ENCODE results near the gene RTL10. TPM values are rescaled to one million over a fixed set of nuclear protein-coding genes. Genes with fewer than 3 reads are reported as not detected.

RTL10 gene
- total RNA-seq, 1 donor from 2014 or later, result 27.2 TPM

DNA sequence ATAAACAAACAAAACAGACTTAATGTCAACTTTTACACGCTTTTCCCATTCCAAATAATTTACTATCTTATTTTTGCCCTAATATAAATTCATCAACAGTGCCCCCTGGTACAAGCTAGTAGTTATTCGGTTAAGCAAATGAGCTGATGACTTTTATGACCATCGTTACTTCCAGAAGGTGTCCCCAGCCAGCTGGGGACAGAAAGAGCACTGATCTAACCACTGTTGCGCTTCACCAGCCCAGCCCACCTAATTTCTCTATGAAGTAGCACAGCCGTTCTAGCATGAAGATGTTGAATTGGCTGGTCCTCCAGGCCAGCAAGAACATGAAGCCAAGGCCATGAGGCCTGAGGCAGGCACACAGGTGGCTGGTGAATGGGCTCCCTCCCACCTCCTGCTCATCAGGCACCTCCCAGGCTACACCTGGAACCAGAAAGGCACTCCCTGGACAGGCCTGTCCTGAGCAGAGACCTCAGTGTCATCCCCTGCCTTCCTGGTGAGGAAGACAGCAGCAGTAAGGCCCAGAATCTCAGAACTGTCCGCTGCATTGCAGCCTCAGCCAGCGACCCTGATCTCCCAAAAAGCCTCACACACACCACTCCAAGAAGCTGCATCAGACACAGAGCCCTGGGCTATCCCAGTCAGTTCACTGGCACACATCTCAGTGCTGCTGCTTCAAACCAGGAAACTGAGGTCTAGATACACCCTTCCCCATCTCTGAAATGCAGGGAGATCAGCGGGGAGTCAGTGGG, 12.9 kb downstream of the RTL10 start:
- Mint-ChIP-seq H3K36me3 (ENCODE audit: insufficient read depth) (no peaks in the 10 kb centered on the region), H3K9me3 (ENCODE audit: low read depth) (no peaks in the 10 kb centered on the region), H3K4me3 (ENCODE audit: low read depth) (no peak overlapping the region), H3K27ac (peak overlapping the region; percentile 40), H3K4me1 (ENCODE audit: low read depth) (peaks cover 12% of the 10 kb centered on the region), H3K27me3 (no peaks in the 10 kb centered on the region)
- no peak for DNase-seq (ENCODE audit: low spot score, unreplicated experiment)
- no peak for TF ChIP-seq CTCF (IDR thresholded peaks at IDR 0.05; ENCODE audit: unreplicated experiment)

DNA sequence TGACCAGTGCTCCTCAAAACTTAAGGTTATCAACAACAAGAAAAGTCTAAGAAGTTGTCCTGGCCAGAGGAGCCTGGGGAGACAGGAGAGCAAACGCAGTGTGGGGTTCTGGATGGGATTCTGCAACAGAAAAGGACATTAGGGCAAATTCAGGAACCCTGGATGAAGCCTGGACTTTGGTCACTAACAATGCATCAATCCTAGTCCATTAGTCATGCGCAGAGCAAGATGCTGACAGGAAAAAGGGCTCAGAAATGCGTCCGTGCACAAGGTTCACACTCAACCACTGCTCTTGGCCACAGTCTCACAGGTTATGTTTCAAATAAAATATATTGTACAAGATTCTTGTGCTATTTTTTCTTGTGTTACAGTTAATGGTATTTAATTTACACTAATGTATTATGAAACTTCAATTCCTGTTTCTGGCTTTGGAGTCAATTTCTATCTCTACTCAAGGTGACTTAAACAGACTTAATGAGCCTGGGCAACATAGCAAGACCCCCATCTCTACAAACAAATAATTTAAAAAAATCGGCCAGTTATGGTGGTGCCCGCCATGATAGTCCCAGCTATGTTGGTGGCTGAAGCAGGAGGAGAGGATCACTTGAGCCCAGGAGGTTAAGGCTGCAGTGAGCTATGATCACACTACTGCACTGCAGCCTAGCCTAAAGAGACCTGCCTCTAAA, 13.6 kb downstream of the RTL10 start:
- Mint-ChIP-seq H3K4me1 (ENCODE audit: low read depth) (peaks cover 12% of the 10 kb centered on the region), H3K27me3 (no peaks in the 10 kb centered on the region), H3K9me3 (ENCODE audit: low read depth) (no peaks in the 10 kb centered on the region), H3K4me3 (ENCODE audit: low read depth) (no peak overlapping the region), H3K36me3 (ENCODE audit: insufficient read depth) (no peaks in the 10 kb centered on the region), H3K27ac (no peak overlapping the region)
- TF ChIP-seq CTCF (IDR thresholded peaks at IDR 0.05; ENCODE audit: unreplicated experiment), result no peak
- no peak for DNase-seq (ENCODE audit: low spot score, unreplicated experiment)

DNA sequence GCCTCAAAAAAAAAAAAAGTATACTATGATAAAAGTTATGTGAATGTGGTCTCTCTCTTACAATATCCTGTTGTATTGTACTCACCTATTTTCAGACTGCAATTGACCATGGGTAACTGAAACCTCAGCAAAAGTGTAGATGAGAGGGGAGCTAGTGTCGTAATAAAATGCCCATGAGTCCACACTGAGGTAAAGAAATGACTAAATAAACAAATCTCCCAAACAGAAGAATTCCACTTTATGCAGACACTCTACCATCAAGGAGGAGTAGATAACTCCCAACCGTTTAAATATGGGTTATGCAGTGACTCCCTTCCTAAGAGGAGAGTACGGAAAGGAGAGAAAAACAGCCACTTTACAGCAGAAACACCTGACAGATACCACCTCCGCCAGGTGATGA, 14.6 kb downstream of the RTL10 start:
- no peak overlapping the region for H3K27ac Mint-ChIP-seq
- no peak for TF ChIP-seq CTCF (IDR thresholded peaks at IDR 0.05; ENCODE audit: unreplicated experiment)
- no peak for DNase-seq (ENCODE audit: low spot score, unreplicated experiment)
- no peaks in the 10 kb centered on the region for H3K27me3 Mint-ChIP-seq
- no peaks in the 10 kb centered on the region for H3K9me3 Mint-ChIP-seq (ENCODE audit: low read depth)
- peaks cover 12% of the 10 kb centered on the region for H3K4me1 Mint-ChIP-seq (ENCODE audit: low read depth)
- no peaks in the 10 kb centered on the region for H3K36me3 Mint-ChIP-seq (ENCODE audit: insufficient read depth)
- no peak overlapping the region for H3K4me3 Mint-ChIP-seq (ENCODE audit: low read depth)

DNA sequence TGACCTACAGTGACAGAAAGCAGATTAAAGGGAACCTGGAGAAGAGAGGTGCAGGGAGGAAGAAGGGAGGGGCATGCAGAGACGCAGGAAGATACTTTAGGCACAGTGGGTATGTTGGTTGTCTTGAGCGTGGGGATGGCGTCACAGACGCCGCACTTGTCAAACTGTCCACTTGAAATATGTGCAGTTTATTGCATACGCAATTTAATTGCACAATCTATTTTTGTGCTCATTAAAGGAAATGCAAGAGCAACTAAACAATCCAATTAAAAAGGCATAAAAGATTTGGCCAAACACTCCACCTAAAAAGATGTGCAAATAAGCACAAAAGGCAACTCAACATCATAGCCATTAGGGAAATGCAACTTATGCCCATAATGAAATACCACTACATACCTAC, 16.8 kb downstream of the RTL10 start:
- TF ChIP-seq CTCF (IDR thresholded peaks at IDR 0.05; ENCODE audit: unreplicated experiment), result no peak
- DNase-seq (ENCODE audit: low spot score, unreplicated experiment), result no peak
- Mint-ChIP-seq H3K27me3 (no peaks in the 10 kb centered on the region), H3K36me3 (ENCODE audit: insufficient read depth) (no peaks in the 10 kb centered on the region), H3K4me3 (ENCODE audit: low read depth) (no peak overlapping the region), H3K27ac (no peak overlapping the region), H3K9me3 (ENCODE audit: low read depth) (no peaks in the 10 kb centered on the region), H3K4me1 (ENCODE audit: low read depth) (peaks cover 12% of the 10 kb centered on the region)

DNA sequence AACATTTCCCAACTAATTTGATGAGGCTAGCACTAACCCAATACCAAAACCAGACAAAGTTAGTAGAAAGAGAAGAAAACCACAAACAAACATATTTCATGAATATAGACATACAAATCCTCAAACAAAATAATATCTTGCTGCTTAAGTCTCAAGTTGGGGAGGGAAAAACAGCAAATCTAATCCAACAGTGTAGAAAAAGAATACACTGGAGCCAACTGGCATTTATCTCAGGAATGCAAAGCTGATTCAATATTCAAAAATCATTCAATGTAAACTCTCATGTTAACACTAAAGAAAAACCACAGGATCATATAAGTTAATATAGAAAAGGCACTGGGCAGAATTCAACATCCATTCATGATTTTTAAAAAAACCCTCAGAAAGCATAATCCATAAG, 18.2 kb downstream of the RTL10 start:
- TF ChIP-seq CTCF (IDR thresholded peaks at IDR 0.05; ENCODE audit: unreplicated experiment), result no peak
- H3K9me3 Mint-ChIP-seq (ENCODE audit: low read depth), result no peaks in the 10 kb centered on the region
- no peak overlapping the region for H3K27ac Mint-ChIP-seq
- no peak for DNase-seq (ENCODE audit: low spot score, unreplicated experiment)
- no peak overlapping the region for H3K4me3 Mint-ChIP-seq (ENCODE audit: low read depth)
- peaks cover 9% of the 10 kb centered on the region for H3K4me1 Mint-ChIP-seq (ENCODE audit: low read depth)
- no peaks in the 10 kb centered on the region for H3K27me3 Mint-ChIP-seq
- no peaks in the 10 kb centered on the region for H3K36me3 Mint-ChIP-seq (ENCODE audit: insufficient read depth)
